ENCODE measurements around the gene NPIPB6. TPM values are rescaled to one million over a fixed set of nuclear protein-coding genes. Genes with fewer than 3 reads are reported as not detected.
A peak's percentile ranks its signal among the peaks of the same experiment; 100 is the strongest.
"Not testable (repeated sequence)": the region's sequence is repeated elsewhere in the genome, so short reads cannot be mapped to it uniquely, and the experiment has no call there.

Gene NPIPB6
- total RNA-seq, 2 donors from 2014 or later, result 1.8 to 3.5 TPM

DNA sequence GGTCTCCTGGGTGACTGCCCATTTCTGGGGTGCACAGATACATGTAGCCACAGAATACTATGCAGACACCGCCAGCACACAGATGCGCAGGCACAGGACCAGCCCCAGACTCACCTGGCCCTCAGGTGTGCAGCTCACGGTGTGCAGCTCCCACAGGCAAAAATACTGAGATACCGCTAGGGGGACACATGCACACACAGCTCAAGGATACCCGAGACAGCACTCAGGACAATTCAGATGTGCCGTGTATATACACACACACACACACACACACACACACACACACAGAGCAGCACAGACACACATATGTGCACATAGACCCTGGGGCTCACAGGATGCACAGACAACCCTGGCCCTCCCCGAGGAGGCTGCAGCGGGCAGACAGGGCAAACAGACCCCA, 11.8 kb upstream of the NPIPB6 start:
- H3K4me1 Mint-ChIP-seq; H3K9ac ChIP-seq (ENCODE audit: extremely low read depth, low read length, poor library complexity, severe bottlenecking); H3K27ac Mint-ChIP-seq; H3K4me1 ChIP-seq (ENCODE audit: control insufficient read depth, insufficient read depth, low read length); H3K36me3 ChIP-seq (ENCODE audit: control insufficient read depth, insufficient read depth, low read length); H3K27me3 ChIP-seq (ENCODE audit: control insufficient read depth, insufficient read depth, low read length, poor library complexity, severe bottlenecking); H3K9me3 Mint-ChIP-seq; H3K27ac ChIP-seq (ENCODE audit: low read depth, low read length); H3K9me3 ChIP-seq (ENCODE audit: control insufficient read depth, low read length); H3K4me3 ChIP-seq (ENCODE audit: low read length); H3K4me3 Mint-ChIP-seq; DNase-seq; H3K36me3 Mint-ChIP-seq (ENCODE audit: low read depth); H3K27me3 Mint-ChIP-seq (ENCODE audit: insufficient read depth): not testable (repeated sequence)
- WGBS, 2 experiments (ENCODE audit: insufficient coverage in 1 of 2, insufficient read length in 1 of 2), result no CpG with 5 or more reads among the region's 8 CpGs

DNA sequence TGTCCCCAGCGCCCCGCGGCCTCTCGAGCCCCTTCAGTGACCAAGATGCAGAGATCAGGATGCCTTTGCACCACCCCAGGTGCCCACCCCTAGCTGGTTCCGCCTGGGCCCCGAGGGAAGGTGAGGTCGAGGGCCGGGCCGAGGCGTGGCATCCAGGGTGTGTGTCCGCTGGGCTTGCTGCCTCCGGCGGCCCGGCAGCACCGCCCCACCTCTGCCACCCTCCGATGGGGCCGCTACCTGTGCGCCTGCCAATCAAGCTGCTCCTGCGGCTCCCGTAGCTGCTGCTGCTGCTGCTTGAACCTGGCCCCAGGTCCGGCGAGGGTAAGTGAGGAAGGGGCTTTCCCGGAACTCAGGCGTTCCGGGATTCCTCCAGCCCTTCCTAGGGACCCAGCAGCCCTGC, 11.0 kb upstream of the NPIPB6 start:
- not testable (repeated sequence) for H3K9ac ChIP-seq (ENCODE audit: extremely low read depth, low read length, poor library complexity, severe bottlenecking); DNase-seq; H3K27ac ChIP-seq (ENCODE audit: low read depth, low read length); H3K9me3 ChIP-seq (ENCODE audit: control insufficient read depth, low read length); H3K4me3 ChIP-seq (ENCODE audit: low read length); H3K4me1 ChIP-seq (ENCODE audit: control insufficient read depth, insufficient read depth, low read length); H3K9me3 Mint-ChIP-seq; H3K27me3 ChIP-seq (ENCODE audit: control insufficient read depth, insufficient read depth, low read length, poor library complexity, severe bottlenecking); H3K27me3 Mint-ChIP-seq (ENCODE audit: insufficient read depth); H3K36me3 Mint-ChIP-seq (ENCODE audit: low read depth); H3K36me3 ChIP-seq (ENCODE audit: control insufficient read depth, insufficient read depth, low read length); H3K4me1 Mint-ChIP-seq; H3K27ac Mint-ChIP-seq
- WGBS, 2 experiments (ENCODE audit: insufficient coverage in 1 of 2, insufficient read length in 1 of 2), result 0% methylated on average over 4 of the region's 25 CpGs; no CpG with 5 or more reads in 1 of the 2 experiments
- H3K4me3 Mint-ChIP-seq, result peak overlapping the region; percentile 35

DNA sequence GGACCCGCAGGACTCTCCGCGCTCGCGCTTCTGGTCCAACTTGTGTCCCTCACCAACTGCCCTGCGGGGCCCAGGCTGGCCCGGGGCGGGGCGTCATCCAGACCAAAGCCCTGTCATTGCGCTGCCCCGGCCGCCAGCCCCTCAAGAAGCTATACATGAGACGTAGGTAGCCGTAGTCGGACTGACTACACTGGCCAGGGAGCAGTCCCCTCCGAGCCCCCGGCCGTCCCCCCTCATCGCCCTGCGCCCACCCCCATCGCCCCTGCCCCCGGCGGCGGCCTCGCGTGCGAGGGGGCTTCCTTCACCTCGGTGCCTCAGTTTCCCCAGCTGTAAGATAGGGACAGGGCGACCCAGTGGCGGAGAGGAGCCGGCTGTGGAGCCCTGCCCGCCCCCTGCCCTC, 4.6 kb upstream of the NPIPB6 start:
- not testable (repeated sequence) for H3K27ac ChIP-seq (ENCODE audit: low read depth, low read length); H3K9me3 Mint-ChIP-seq; H3K36me3 ChIP-seq (ENCODE audit: control insufficient read depth, insufficient read depth, low read length); H3K9me3 ChIP-seq (ENCODE audit: control insufficient read depth, low read length); H3K27me3 Mint-ChIP-seq (ENCODE audit: insufficient read depth); H3K4me3 Mint-ChIP-seq; H3K9ac ChIP-seq (ENCODE audit: extremely low read depth, low read length, poor library complexity, severe bottlenecking); H3K4me3 ChIP-seq (ENCODE audit: low read length); H3K27ac Mint-ChIP-seq; H3K36me3 Mint-ChIP-seq (ENCODE audit: low read depth); H3K4me1 Mint-ChIP-seq; H3K4me1 ChIP-seq (ENCODE audit: control insufficient read depth, insufficient read depth, low read length); H3K27me3 ChIP-seq (ENCODE audit: control insufficient read depth, insufficient read depth, low read length, poor library complexity, severe bottlenecking)
- 75% methylated on average over 7 of the region's 32 CpGs; no CpG with 5 or more reads in 1 of the 2 experiments for WGBS, 2 experiments (ENCODE audit: insufficient coverage in 1 of 2, insufficient read length in 1 of 2)
- DNase-seq, result peak; percentile 38

DNA sequence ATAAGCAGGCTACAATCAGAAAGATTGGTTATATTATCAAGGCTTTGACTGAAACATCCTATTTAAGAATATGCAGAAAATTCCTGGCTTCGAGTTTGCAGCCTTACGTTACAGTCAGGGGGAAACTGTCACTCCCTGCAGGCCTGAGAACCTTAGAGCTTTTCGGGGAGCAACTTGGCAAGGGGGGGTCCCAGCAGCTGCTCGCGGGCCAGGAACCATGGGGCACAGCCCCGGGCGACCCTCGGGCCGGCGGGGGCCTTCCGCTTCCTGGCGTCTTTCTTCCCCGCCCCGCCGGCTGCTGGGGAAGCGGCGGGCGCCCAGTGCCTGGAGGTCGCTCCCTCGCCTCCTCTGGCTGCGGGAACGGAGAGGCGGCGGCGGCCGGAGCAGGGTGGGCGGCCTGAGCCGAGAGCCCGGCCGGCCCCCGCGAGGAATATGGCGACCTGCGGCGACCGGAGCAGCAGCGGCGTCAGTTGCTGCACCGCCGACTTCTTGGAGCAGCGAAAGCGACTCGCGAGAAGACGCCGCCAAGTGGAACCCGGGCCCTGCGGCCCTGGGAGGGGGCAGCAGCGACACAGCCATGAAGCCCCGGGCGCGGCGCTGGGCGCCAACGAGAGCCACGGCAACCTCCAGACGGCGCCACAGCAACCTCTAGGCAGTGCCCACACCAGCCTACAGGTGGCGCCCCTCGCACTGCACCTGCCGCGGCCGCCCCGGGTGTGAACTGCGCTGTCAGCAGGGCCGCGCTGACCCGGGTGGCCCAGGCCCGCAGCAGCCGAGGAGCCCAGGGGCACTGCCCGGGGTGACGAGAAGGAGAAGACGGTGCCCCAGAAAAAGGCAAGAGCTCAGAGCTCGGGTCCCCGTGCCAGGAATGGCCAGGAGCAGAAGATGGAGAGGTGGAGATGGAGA, 1.2 kb upstream of the NPIPB6 start:
- H3K27me3 Mint-ChIP-seq (ENCODE audit: insufficient read depth); H3K4me1 ChIP-seq (ENCODE audit: control insufficient read depth, insufficient read depth, low read length); H3K9ac ChIP-seq (ENCODE audit: extremely low read depth, low read length, poor library complexity, severe bottlenecking); H3K36me3 Mint-ChIP-seq (ENCODE audit: low read depth); H3K27ac ChIP-seq (ENCODE audit: low read depth, low read length); H3K9me3 Mint-ChIP-seq; H3K27ac Mint-ChIP-seq; H3K9me3 ChIP-seq (ENCODE audit: control insufficient read depth, low read length); H3K4me3 ChIP-seq (ENCODE audit: low read length); H3K27me3 ChIP-seq (ENCODE audit: control insufficient read depth, insufficient read depth, low read length, poor library complexity, severe bottlenecking); H3K36me3 ChIP-seq (ENCODE audit: control insufficient read depth, insufficient read depth, low read length); H3K4me1 Mint-ChIP-seq; H3K4me3 Mint-ChIP-seq; DNase-seq: not testable (repeated sequence)
- TF ChIP-seq, protein P1, sequence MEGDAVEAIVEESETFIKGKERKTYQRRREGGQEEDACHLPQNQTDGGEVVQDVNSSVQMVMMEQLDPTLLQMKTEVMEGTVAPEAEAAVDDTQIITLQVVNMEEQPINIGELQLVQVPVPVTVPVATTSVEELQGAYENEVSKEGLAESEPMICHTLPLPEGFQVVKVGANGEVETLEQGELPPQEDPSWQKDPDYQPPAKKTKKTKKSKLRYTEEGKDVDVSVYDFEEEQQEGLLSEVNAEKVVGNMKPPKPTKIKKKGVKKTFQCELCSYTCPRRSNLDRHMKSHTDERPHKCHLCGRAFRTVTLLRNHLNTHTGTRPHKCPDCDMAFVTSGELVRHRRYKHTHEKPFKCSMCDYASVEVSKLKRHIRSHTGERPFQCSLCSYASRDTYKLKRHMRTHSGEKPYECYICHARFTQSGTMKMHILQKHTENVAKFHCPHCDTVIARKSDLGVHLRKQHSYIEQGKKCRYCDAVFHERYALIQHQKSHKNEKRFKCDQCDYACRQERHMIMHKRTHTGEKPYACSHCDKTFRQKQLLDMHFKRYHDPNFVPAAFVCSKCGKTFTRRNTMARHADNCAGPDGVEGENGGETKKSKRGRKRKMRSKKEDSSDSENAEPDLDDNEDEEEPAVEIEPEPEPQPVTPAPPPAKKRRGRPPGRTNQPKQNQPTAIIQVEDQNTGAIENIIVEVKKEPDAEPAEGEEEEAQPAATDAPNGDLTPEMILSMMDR (conservative IDR thresholded peaks at IDR 0.05), result peak; percentile 20
- no CpG with 5 or more reads among the region's 75 CpGs for WGBS, 2 experiments (ENCODE audit: insufficient coverage in 1 of 2, insufficient read length in 1 of 2)

DNA sequence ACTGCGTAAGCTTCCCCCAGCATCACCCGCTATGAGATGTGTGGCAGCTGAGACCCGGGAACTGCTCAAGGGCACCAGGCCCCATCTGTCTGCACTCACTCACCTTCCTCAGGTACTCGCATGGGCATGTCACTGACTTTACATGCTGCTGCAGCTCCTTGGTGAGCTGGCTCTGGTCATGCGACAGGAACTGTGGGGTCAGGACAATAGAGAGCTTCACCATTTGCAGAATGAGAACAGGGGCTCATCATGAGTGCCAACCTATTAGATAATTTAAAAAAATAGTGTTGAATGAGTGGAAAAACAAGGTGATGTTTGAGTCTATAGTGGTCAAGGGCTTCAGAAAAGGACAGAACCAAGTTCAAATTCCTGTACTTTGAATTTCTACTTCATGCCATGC, 708 bp downstream of the NPIPB6 start:
- 90% methylated on average over 2 of the region's 5 CpGs; no CpG with 5 or more reads in 1 of the 2 experiments for WGBS, 2 experiments (ENCODE audit: insufficient coverage in 1 of 2, insufficient read length in 1 of 2)
- DNase-seq; H3K27me3 ChIP-seq (ENCODE audit: control insufficient read depth, insufficient read depth, low read length, poor library complexity, severe bottlenecking); H3K9me3 ChIP-seq (ENCODE audit: control insufficient read depth, low read length); H3K9ac ChIP-seq (ENCODE audit: extremely low read depth, low read length, poor library complexity, severe bottlenecking); H3K27ac ChIP-seq (ENCODE audit: low read depth, low read length); H3K36me3 ChIP-seq (ENCODE audit: control insufficient read depth, insufficient read depth, low read length); H3K27ac Mint-ChIP-seq; H3K36me3 Mint-ChIP-seq (ENCODE audit: low read depth); H3K4me3 Mint-ChIP-seq; H3K9me3 Mint-ChIP-seq; H3K4me1 Mint-ChIP-seq; H3K4me3 ChIP-seq (ENCODE audit: low read length); H3K27me3 Mint-ChIP-seq (ENCODE audit: insufficient read depth); H3K4me1 ChIP-seq (ENCODE audit: control insufficient read depth, insufficient read depth, low read length): not testable (repeated sequence)

DNA sequence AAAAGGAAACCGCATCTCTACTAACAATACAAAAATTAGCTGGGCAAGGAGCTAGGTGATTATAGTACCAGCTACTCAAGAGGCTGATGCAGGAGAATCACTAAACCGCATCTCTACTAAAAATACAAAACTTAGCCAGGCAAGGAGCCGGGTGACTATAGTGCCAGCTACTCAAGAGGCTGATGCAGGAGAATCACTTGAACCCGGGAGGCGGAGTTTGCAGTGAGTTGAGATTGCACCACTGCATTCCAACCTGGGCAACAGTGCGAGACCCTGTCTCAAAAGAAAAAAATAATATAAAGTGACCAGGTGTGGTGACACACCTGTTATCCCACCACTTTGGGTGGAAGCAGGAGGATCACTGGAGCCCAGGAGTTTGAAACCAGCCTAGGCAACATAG, 25.1 kb downstream of the NPIPB6 start:
- not testable (repeated sequence) for H3K9ac ChIP-seq (ENCODE audit: extremely low read depth, low read length, poor library complexity, severe bottlenecking); H3K4me3 ChIP-seq (ENCODE audit: low read length); DNase-seq; H3K4me1 Mint-ChIP-seq; H3K27ac Mint-ChIP-seq; H3K36me3 Mint-ChIP-seq (ENCODE audit: low read depth); H3K27me3 ChIP-seq (ENCODE audit: control insufficient read depth, insufficient read depth, low read length, poor library complexity, severe bottlenecking); H3K27ac ChIP-seq (ENCODE audit: low read depth, low read length); H3K36me3 ChIP-seq (ENCODE audit: control insufficient read depth, insufficient read depth, low read length); H3K9me3 Mint-ChIP-seq; H3K4me3 Mint-ChIP-seq; H3K9me3 ChIP-seq (ENCODE audit: control insufficient read depth, low read length); H3K4me1 ChIP-seq (ENCODE audit: control insufficient read depth, insufficient read depth, low read length); H3K27me3 Mint-ChIP-seq (ENCODE audit: insufficient read depth)
- 100% methylated on average over 4 of the region's 6 CpGs; no CpG with 5 or more reads in 1 of the 2 experiments for WGBS, 2 experiments (ENCODE audit: insufficient coverage in 1 of 2, insufficient read length in 1 of 2)
